RWPE1 (cell line): Measurements from ENCODE around the gene SEPTIN11.

Experiments
- CTCF ChIA-PET: fragments of 350-600 bp; sonication (Branson Sonifier 250); formaldehyde crosslinking; extraction: SDS; loops from one replicate; lab custom pipeline; 2021; lab: Yijun Ruan, JAX
- POLR2A ChIA-PET: fragments of 400-600 bp; formaldehyde crosslinking; extraction: SDS; loops from one replicate; lab custom pipeline; 2020; ENCODE audit warnings: antibody characterized with exemption; ENCODE audit not compliant: low non-redundant PET; lab: Yijun Ruan, JAX
- DNase-seq: peaks from one replicate; pipeline ENCODE4 v3.0.0; 2012; ENCODE audit warnings: low spot score
- H3K27ac ChIP-seq: fragments of 450-650 bp; 2 replicates; pipeline ENCODE4 v1.5.1; 2017
- CTCF ChIP-seq: fragments of 450-650 bp; conservative IDR thresholded peaks from 2 replicates; pipeline ENCODE4 v1.5.1; 2017; ENCODE audit warnings: low read depth, mild to moderate bottlenecking

SEPTIN11 gene

GRCh38 chr4:76943129-76943620, 6.4 kb upstream of the SEPTIN11 start:
- ChIA-PET CTCF (interaction anchor here (0.7 kb wide), 1 partner anchor 11 kb away, joined by 4 read pairs; no protein-coding TSS in a partner anchor), POLR2A (no interaction called here)
- peak; percentile 36 for DNase-seq
- TF ChIP-seq CTCF: no peak
- H3K27ac ChIP-seq: no peak overlapping the region

- H3K27ac ChIP-seq: no peak overlapping the region
- no peak for DNase-seq
- POLR2A ChIA-PET: no interaction called here
- CTCF ChIA-PET: interaction anchor here (0.7 kb wide), 1 partner anchor 11 kb away, joined by 4 read pairs; no protein-coding TSS in a partner anchor
- TF ChIP-seq CTCF: no peak
Observed at GRCh38 chr4:76943790-76944189, 5.8 kb upstream of the SEPTIN11 start.

- CTCF ChIA-PET: no interaction called here
- POLR2A ChIA-PET: no interaction called here
- peak overlapping the region; percentile 83; the same call in 1 of the 2 replicates for H3K27ac ChIP-seq
- no peak for DNase-seq
- TF ChIP-seq CTCF: no peak
Observed at GRCh38 chr4:76947369-76947768, 2.2 kb upstream of the SEPTIN11 start.

- CTCF ChIA-PET: interaction anchor here (0.6 to 0.7 kb wide), 2 partner anchors 82 to 123 kb away, joined by 3 to 4 read pairs; no protein-coding TSS in a partner anchor
- TF ChIP-seq CTCF: no peak
- POLR2A ChIA-PET: interaction anchor here (0.7 kb wide), 2 partner anchors 137 to 195 kb away, joined by 3 read pairs; no protein-coding TSS in a partner anchor
- H3K27ac ChIP-seq: peak overlapping the region; percentile 83
- peak; percentile 64 for DNase-seq
Observed at GRCh38 chr4:76948443-76949275, 893 bp upstream of the SEPTIN11 start.

- H3K27ac ChIP-seq: peak overlapping the region; percentile 83
- CTCF ChIA-PET: interaction anchor here (0.7 to 1.1 kb wide), 2 partner anchors 14 to 192 kb away, joined by 3 to 6 read pairs; no protein-coding TSS in a partner anchor
- peak; percentile 38 for DNase-seq
- POLR2A ChIA-PET: no interaction called here
- no peak for TF ChIP-seq CTCF
Observed at GRCh38 chr4:76950052-76950955, 752 bp downstream of the SEPTIN11 start.
